GM21825 (cell line): ENCODE measurements around the gene AHNAK.
"Not testable (repeated sequence)": the region's sequence is repeated elsewhere in the genome, so short reads cannot be mapped to it uniquely, and the experiment has no call there.

ENCODE experiments used
- ATAC-seq: cut with Tn5 transposase; IDR thresholded peaks from one replicate; pipeline ENCODE4 v1.9.1; 2021; ENCODE audit warnings: mild to moderate bottlenecking, moderate library complexity; ENCODE audit not compliant: unreplicated experiment

The AHNAK gene

GRCh38 chr11:62394825-62395538, 151.6 kb downstream of the AHNAK start:
- no peak for ATAC-seq

- no peak for ATAC-seq
These were observed 152.9 kb downstream of the AHNAK start for GRCh38 chr11:62393735-62394134.

- no peak for ATAC-seq
These were observed 153.5 kb downstream of the AHNAK start for GRCh38 chr11:62393061-62393611.

GRCh38 chr11:62392506-62392905, 154.1 kb downstream of the AHNAK start:
- no peak for ATAC-seq

GRCh38 chr11:62391642-62392425, 154.8 kb downstream of the AHNAK start:
- ATAC-seq: no peak

DNA sequence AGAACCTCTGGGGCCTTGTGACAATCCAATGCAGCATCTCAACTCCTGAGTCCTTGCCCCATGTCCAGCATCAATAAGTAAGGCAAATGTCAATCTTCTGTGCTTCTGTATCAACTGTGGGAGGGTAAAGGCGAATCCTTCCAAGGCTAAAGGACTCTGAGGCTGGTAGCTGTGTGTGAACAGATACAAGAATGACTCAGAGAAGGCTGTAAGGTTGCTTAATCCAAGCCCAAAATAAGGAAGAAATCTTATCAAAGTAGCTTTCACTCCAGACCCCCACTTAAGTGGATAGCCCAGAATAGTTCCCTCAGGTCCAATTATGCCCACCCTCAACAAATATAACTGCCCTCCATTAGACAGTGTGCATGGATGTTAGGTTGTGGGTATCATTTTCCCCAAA, 155.9 kb downstream of the AHNAK start:
- ATAC-seq: no peak

- ATAC-seq: no peak
These were observed 156.4 kb downstream of the AHNAK start for GRCh38 chr11:62390237-62390636.

DNA sequence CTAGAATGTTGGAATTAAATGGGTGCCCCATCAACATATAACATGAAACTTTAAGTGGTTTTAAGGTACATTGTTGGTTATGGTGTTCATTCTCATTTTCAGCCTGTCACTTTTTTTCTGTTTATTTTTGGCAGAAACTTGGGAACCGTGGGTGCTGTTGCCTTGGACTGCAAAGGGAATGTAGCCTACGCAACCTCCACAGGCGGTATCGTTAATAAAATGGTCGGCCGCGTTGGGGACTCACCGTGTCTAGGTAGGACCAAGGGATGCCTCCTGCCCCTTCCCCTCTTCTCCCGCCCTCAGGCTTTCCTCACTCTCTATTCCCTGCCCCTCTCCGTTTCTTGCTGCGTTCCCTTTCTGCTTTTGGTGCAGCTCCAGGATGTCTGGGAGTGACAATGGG, 157.6 kb downstream of the AHNAK start:
- ATAC-seq: no peak

DNA sequence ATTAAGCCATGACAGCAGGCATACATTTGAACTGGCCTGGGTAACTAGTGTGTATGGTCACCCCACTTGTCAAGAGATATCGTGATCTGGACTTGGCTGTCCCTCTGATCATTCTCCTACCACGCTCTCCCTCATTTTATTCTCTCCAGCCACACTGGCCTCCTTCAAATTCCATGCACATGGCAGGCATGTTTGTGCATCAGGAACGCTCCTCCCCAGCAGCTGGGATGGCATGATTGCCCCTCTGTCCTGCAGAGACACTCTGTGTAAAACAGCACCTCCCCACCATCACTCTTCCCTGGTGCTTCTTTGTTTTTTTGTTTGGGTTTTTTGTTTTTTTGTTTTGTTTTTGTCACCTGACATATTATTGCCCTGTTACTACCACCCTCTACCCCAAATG, 159.2 kb downstream of the AHNAK start:
- no peak for ATAC-seq

DNA sequence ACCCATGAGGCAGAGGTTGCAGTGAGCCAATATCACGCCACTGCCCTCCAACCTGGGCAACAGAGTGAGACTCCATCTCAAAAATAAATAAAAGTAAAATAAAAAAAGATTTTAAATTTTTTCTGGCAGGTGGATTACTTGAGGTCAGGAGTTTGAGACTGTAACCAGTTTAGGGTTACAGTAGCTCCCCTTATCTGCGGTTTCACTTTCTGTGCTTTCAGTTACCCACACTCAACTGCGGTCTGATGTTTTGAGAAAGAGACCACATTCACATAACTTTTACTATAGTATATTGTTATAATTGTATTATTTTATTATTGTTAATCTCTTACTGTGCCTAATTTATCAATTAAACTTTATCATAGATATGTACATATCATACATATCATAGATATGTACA, 160.5 kb downstream of the AHNAK start:
- not testable (repeated sequence) for ATAC-seq

DNA sequence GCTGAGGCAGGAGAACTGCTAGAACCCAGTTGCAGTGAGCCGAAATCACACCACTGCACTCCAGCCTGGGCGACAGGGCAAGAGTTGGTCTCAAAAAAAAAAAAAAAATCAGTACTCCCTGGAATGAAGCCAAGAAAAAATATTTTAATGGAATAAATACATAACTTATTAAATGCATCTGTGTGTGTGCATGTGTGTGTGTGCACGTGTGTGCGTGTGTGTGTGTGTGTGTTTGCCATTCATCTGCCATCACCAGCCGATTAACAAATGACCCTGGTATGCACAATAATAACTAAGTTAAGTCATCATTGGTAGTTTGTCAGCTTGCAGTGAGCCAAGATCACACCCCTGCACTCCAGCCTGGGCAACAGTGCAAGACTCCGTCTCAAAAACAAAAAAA, 162.8 kb downstream of the AHNAK start:
- ATAC-seq: no peak
